NCI-H146 treated with DMSO at 0.1 percent for 48 hours (cell line): ENCODE measurements around the gene NLRP7.
"Not testable (repeated sequence)": the region's sequence is repeated elsewhere in the genome, so short reads cannot be mapped to it uniquely, and the experiment has no call there.

ENCODE experiments used
- DNase-seq: peaks from one replicate; lab custom pipeline; 2025; ENCODE audit not compliant: unreplicated experiment; lab: John Stamatoyannopoulos, UW

NLRP7 gene

DNA sequence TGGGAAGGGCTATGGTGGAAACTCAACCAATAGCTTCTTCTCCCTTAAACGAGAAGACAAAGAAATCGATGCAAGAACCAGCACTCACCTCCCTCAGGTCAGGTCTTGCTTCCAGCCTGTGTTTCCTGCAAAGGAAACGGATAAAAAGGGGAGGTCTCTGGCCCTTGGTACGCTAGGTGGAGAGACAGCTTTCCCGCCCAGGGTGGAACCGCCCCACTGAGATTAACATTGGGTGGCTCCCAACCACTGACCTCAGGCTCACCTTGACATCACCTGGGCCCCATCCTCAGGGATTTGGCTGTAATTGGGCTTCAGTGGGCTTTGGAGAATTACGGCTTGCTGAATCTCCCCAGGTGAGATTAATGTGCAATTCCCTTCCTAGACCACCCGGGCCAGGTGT, at the start of gene NLRP7:
Gene NLRP7 (minus strand): TSS at position 150 of the 400 bp plus-strand sequence.
- no peak for DNase-seq

DNA sequence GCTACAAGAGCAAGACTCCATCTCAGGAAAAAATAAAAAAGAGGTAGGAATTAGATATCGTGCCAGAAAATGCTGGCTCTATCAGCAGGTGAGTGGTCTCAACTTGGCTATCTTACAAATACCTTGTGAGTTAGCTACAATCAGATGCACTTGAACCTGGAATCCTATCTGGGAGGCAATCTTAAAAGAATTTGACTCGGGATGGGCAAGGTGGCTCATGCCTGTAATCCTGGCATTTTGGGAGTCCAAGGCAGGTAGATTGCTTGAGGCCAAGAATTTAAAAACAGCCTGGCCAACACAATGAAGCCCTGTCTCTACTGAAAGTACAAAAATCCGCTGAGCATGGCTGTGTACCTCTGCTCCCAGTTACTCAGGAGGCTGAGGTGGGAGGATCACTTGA, 48.2 kb upstream of the NLRP7 start:
- no peak for DNase-seq

DNA sequence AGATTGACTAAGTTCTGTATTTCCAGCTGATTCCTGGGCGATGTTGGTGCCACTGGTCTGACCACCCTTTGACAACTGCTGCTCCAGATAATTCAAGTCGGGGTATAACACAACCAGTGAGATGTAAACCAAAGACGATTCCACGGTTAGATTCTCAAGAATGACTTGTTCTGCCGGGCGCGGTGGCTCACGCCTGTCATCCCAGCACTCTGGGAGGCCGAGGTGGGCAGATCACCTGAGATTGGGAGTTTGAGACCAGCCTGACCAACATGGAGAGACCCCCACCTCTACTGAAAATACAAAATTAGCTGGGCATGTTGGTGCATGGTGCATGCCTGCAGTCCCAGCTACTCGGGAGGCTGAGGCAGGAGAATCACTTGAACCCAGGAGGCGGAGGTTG, 42.2 kb upstream of the NLRP7 start:
- not testable (repeated sequence) for DNase-seq

DNA sequence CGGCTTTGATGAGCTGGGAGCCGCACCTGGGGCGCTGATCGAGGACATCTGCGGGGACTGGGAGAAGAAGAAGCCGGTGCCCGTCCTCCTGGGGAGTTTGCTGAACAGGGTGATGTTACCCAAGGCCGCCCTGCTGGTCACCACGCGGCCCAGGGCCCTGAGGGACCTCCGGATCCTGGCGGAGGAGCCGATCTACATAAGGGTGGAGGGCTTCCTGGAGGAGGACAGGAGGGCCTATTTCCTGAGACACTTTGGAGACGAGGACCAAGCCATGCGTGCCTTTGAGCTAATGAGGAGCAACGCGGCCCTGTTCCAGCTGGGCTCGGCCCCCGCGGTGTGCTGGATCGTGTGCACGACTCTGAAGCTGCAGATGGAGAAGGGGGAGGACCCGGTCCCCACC, 35.2 kb upstream of the NLRP7 start:
- DNase-seq: not testable (repeated sequence)

DNA sequence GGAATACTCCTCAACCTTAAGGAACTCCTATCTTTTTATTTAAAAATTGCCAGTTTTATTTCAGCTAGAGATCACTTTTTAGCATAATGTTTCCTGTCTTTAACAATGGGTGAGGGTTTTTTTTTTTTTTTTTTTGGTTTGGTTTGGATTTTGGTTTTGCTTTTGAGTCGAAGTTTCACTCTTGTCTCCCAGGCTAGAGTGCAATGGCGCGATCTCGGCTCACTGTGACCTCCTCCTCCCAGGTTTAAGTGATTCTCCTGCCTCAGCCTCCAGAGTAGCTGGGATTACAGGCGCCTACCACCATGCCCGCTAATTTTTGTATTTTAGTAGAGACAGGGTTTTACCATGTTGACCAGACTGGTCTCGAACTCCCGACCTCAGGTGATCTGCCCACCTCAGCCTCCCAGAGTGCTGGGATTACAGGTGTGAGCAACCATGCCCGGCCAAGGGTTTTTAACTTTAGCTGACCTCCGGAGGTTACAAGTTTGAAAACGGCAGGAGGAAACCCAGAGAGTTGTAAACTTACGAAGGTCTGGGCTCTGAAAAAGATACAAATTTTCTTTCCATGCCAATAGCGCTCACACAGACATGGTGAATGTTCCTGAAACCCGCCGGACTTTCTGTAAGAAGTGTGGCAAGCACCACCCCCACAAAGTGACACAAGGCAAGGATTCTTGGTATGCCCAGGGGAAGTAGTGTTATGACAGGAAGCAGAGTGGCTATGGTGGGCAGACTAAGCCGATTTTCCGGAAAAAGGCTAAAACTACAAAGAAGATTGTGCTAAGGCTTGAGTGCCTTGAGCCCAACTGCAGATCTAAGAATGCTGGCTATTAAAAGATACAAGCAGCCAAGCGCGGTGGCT, 26.1 kb upstream of the NLRP7 start:
- not testable (repeated sequence) for DNase-seq

DNA sequence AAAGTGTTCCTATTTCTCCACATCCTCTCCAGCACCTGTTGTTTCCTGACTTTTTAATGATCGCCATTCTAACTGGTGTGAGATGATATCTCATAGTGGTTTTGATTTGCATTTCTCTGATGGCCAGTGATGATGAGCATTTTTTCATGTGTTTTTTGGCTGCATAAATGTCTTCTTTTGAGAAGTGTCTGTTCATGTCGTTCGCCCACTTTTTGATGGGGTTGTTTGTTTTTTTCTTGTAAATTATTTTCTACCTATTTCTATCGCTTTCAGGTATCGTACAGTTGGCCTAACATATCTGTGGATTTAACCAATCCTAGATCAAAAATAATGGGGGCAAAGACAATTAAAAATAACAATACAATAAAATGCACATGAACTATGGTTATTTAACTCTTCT, 24.1 kb upstream of the NLRP7 start:
- not testable (repeated sequence) for DNase-seq

DNA sequence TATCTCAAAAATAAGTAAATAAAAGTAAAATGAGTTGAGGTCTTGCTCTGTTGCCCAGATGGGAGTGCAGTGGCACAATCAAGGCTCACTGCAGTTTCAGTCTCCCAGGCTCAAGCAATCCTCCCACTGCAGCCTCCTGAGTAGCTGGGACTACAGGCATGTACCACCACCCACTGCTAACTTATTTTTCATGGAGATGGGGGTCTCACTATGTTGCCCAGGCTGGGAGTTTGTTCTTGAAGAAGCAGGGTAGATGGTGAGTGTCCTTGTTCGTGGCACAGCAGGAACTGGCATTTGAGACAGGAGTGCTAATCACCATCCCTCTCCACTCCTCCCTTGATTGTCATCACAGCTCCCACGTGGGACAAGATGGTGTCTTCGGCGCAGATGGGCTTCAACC, 22.3 kb upstream of the NLRP7 start:
- DNase-seq: no peak

DNA sequence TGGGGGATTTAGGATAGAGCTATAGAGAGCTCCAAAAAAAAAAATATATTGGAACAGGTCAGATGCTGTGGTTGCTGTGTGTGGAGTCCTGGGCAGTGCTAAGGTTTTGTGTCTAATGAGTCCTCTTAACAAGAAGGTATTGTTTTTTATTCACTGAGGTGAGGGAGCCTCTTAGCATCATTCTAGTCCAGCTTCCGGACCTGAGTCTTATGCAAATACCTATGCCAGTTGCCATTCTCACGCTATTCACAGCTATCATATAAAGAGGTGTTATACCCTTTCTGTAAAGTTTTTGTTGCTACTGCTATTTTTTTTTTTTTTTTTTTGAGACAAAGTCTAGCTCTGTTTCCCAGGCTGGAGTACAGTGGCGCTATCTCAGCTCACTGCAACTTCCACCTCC, 20.3 kb upstream of the NLRP7 start:
- no peak for DNase-seq

DNA sequence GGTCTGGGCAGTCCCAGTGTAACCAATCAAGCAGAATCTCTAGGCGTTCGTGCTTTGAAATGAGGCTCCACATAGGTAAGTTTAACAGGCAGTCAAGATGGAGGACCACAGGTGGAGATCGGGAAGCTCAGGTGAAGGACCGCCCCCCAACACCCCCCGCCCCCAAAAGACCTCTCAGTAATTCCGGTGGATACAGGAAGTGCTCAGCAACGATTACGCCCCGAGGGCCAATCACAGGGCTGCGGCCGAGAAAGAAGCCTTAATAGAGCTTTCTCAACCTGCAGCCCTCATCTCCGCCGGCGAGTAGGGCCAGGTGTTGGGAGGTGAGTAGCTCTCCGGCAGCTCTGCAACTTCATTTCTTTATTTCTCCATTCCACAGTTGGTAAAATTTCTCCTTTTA, 17.7 kb upstream of the NLRP7 start:
- not testable (repeated sequence) for DNase-seq

DNA sequence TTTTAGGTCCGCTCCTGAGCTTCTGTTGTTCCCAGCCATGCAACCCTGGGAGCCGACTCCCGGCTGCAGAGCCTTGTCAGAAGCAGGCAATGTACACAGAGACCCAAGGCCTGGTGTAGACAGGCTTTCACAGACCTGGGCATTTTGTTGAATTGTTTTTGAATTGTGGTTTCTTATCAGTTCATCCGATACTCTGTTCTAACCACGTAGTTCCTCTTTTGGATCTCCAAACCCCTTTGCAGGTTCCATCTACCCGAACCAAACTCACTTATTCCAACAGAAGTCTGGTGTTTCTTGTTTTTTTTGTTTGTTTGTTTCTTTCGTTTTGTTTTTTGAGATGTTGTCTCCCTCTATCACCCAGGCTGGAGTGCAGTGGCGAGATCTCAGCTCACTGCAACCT, 12.5 kb upstream of the NLRP7 start:
- DNase-seq: no peak

DNA sequence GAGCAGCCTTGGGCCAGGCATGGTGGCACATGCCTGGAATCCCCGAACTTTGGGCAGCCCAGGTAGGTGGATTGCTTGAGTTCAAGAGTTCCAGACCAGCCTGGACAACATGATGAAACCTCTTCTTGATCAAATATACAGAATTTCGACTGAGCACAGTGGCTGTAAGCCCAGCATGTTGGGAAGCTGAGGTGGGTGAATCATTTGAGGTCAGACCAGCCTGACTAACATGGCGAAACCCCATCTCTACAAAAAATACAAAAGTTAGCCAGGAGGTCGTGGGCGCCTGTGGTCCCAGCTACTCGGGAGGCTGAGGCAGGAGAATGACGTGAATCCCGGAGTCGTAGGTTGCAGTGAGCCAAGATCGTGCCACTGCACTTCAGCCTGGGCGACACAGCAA, 8.0 kb upstream of the NLRP7 start:
- DNase-seq: no peak

DNA sequence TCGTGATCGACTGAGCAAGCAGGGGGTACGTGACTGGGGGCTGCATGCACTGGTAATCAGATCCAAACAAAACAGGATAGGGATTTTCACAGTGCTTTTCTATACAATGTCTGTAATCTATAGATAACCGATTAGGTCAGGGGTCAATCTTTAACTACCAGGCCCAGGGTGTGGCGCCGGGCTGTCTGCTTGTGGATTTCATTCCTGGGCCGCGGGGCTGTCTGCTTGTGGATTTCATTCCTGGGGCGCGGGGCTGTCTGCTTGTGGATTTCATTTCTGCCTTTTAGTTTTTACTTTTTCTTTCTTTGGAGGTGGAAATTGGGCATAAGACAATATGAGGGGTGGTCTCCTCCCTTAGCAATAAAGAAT, 6.0 kb upstream of the NLRP7 start:
- not testable (repeated sequence) for DNase-seq

DNA sequence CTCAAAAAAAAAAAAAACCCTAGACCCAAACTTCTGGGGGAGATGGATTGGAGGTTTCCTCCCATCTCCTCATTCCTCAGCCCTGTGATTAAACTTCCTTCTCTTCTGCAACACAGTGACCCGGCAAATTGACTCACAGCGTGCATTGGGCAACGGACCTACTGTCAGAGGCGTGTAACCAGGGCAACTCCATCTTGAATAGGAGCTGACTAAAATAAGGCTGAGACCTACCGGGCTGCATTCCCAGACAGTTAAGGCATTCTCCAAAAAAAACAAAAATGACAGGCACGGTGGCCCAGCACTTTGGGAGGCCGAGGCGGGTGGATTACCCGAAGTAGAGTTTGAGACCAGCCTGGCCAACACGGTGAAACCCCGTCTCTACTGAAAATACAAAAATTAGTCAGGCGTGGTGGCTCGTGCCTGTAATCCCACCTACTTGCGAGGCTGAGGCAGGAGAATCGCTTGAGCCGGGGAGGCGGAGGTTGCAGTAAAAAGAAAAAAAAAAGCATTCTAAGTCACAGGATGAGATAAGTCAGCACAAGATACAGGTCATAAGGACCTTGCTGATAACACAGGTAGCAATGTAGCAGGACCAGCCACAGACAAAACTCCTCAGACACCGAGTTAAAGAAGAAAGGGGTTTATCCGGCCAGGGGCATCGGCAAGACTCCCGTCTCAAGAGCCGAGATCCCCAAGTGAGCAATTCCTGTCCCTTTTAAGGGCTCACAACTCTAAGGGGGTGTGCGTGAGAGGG, 5.4 kb upstream of the NLRP7 start:
- DNase-seq: no peak

DNA sequence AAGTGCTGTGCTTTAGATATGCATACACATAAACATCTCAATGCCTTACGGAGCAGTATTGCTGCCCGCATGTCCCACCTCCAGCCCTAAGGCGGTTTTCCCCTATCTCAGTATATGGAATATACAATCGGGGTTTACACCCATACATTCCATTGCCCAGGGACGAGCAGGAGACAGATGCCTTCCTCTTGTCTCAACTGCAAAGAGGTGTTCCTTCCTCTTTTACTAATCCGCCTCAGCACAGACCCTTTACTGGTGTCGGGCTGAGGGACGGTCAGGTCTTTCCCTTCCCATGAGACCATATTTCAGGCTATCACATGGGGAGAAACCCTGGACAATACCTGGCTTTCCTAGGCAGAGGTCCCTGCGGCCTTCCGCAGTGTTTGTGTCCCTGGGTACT, 3.2 kb upstream of the NLRP7 start:
- not testable (repeated sequence) for DNase-seq

DNA sequence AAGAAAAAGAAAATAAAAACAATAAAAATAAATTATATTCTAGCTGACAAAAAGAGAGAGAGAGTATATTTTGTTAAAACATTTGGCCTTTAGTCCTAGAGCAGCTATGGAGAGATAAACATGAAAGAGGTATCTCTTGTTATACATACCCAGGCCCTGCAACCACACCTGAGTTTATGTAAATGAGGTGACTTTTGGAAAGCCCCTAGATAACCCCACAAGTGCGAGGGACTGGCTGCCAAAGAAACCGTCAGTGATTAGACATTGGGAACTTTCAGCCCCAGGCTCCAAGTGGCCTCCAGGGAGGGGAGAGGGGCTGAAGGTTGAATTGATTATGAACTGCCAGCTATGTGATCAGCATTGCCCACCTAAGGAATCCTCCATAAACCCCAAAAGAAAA, 2.1 kb upstream of the NLRP7 start:
- no peak for DNase-seq

DNA sequence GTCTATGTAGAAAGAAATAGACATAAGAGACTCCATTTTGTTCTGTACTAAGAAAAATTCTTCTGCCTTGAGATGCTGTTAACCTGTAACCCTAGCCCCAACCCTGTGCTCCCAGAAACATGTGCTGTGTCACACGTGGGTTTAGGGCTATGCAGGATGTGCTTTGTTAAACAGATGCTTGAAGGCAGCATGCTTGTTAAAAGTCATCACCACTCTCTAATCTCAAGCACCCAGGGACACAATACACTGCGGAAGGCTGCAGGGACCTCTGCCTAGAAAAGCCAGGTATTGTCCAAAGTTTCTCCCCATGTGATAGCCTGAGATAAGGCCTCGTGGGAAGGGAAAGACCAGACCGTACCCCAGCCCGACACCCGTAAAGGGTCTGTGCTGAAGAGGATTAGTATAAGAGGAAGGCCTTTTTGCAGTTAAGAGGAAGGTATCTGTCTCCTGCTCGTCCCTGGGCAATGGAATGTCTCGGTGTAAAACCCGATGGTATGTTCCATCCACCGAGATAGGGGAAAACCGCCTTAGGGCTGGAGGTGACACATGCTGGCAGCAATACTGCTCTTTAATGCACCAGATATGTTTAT, 3.5 kb downstream of the NLRP7 start:
- DNase-seq: not testable (repeated sequence)

DNA sequence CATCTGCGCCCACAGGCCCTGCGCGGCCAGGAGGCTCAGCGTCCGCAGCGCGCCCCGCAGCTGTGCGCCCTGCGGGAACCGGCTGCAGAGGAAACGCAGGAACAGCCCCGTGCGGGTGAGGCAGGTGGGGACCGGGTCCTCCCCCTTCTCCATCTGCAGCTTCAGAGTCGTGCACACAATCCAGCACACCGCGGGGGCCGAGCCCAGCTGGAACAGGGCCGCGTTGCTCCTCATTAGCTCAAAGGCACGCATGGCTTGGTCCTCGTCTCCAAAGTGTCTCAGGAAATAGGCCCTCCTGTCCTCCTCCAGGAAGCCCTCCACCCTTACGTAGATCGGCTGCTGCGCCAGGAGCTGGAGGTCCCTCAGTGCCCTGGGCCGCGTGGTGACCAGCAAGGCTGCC, 7.8 kb downstream of the NLRP7 start:
- not testable (repeated sequence) for DNase-seq

DNA sequence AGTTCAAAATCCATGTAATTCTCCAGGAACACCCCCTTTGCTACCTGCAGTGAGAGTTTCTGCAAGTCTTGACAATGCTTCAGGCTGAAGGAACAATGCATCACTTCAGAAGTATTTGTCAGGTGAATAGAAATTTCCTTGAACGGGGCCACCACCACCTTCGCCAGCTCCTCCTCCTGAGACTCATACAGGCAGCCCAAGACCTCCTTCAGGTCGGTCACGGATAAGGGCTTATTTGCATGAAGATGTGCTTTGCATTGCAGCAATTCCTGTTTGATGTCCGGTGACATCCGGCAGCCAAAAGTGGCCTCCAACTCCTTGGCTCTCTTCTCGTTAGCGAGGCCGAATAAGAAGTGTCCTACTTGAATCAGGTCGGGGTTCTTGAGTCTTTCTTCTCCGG, 8.4 kb downstream of the NLRP7 start:
- DNase-seq: no peak

DNA sequence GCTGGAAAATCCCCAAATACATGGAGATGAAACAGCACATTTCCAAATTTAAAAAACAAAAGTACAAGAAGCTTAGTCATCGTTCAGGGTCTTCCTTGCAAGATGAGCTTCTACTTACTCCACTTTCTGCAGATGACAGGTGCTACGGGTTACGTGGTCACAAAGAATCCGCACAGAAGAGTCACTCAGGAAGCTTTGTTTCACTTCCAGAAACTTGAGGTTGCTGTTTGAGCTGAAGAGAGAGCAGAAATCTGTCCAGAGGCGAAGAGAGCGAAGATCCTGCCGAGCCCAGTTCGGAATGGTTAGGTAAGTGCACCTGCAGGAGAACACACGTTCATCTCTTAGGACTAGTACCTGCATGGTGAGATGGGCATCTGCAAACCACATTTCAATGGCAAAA, 9.4 kb downstream of the NLRP7 start:
- no peak for DNase-seq

DNA sequence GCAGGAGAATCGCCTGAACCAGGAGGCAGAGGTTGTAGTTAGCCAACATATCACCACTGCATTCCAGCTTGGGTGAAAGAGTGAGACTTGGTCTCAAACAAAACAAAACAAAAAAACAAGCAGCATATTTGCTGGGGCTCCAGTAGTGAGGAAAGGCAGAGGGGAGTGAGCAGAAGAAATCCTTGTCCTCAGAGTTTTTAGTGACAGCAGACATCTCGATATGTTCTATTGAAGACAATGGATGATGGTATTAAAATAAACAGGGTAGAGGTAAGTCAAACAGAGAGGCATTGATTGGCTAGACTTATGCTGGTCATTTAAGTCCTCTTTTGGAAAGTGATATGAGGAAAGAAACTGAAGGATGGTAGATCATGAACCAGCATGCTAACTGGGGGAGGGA, 19.0 kb downstream of the NLRP7 start:
- DNase-seq: no peak

DNA sequence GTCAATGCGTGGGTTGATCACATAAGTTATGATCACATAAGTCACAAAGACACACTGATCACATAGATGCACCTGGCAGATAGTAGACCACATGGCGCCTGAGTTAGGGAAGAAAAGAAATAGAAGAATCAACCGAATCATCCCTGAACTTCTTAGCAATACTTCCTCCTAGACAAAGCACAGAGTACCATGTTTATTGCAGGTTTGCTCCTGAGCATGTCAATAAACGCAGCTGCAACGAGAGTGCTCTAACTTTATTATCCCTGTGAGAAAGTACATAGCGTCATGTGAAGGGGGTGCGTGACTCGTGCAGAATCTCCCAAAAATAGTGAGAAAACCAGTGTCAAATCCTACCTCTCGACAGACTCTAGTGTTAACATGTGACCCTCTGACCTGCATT, 24.1 kb downstream of the NLRP7 start:
- DNase-seq: no peak

DNA sequence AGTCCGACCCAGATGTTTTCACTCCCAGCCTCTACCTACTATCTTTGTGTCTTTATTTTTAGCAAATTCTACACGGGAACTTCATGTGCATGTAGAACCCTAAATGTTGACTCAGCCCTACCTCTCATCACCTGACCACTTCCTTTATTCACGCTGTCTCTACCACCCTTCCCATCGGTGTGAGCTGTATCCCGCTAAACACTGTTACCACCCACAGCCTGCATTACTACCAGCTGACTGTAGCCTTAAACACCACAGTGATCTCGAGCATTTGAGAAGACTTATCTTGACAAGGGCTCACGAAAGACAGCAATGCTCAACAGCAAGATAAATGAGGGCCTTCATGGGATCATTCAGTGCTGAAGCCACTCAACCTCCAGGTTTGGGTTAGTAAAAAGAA, 26.2 kb downstream of the NLRP7 start:
- no peak for DNase-seq
